ENCODE measurements around the gene NCOA1. TPM values are rescaled to one million over a fixed set of nuclear protein-coding genes. Genes with fewer than 3 reads are reported as not detected.
"Not testable (repeated sequence)": the region's sequence is repeated elsewhere in the genome, so short reads cannot be mapped to it uniquely, and the experiment has no call there.

Gene NCOA1
- total RNA-seq, 1 experiment from 2014 or later, result 27.5 TPM

GRCh38 chr2:24787532-24787931 lies 296.5 kb downstream of the NCOA1 start:
- no peak for DNase-seq (ENCODE audit: low read depth)

- DNase-seq (ENCODE audit: low read depth), result no peak
Measured at GRCh38 chr2:24788816-24789215, 297.8 kb downstream of the NCOA1 start.

- DNase-seq (ENCODE audit: low read depth), result no peak
Measured at GRCh38 chr2:24791452-24791851, 300.4 kb downstream of the NCOA1 start.

- no peak for DNase-seq (ENCODE audit: low read depth)
Measured at GRCh38 chr2:24792542-24792873, 301.5 kb downstream of the NCOA1 start.

GRCh38 chr2:24792874-24793760 lies 302.1 kb downstream of the NCOA1 start, which contains the start of the genes CENPO and PTRHD1:
TSS of gene CENPO (plus strand) at chr2:24793425. CDS start at chr2:24793920, 495 bp downstream.
TSS of gene PTRHD1 (minus strand) at chr2:24793391. CDS start at chr2:24793377, 14 bp downstream.
- peak; percentile 96 for DNase-seq (ENCODE audit: low read depth)

- DNase-seq (ENCODE audit: low read depth), result peak; percentile 61
Measured at GRCh38 chr2:24793761-24794435, 302.8 kb downstream of the NCOA1 start.

- DNase-seq (ENCODE audit: low read depth), result no peak
Measured at GRCh38 chr2:24797644-24798043, 306.6 kb downstream of the NCOA1 start.

GRCh38 chr2:24800487-24800886 lies 309.4 kb downstream of the NCOA1 start:
- not testable (repeated sequence) for DNase-seq (ENCODE audit: low read depth)

- DNase-seq (ENCODE audit: low read depth), result not testable (repeated sequence)
Measured at GRCh38 chr2:24805811-24806660, 315.0 kb downstream of the NCOA1 start.

- DNase-seq (ENCODE audit: low read depth), result no peak
Measured at GRCh38 chr2:24806661-24807036, 315.6 kb downstream of the NCOA1 start.

GRCh38 chr2:24809316-24810007 lies 318.4 kb downstream of the NCOA1 start:
- no peak for DNase-seq (ENCODE audit: low read depth)

- DNase-seq (ENCODE audit: low read depth), result no peak
Measured at GRCh38 chr2:24813691-24814137, 322.7 kb downstream of the NCOA1 start.

- DNase-seq (ENCODE audit: low read depth), result no peak
Measured at GRCh38 chr2:24814516-24814915, 323.5 kb downstream of the NCOA1 start.

GRCh38 chr2:24815171-24815570 lies 324.1 kb downstream of the NCOA1 start:
- DNase-seq (ENCODE audit: low read depth), result no peak

- DNase-seq (ENCODE audit: low read depth), result no peak
Measured at GRCh38 chr2:24816404-24816803, 325.4 kb downstream of the NCOA1 start.

GRCh38 chr2:24816884-24817283 lies 325.8 kb downstream of the NCOA1 start:
- DNase-seq (ENCODE audit: low read depth), result peak; percentile 74

GRCh38 chr2:24818721-24819167 lies 327.7 kb downstream of the NCOA1 start:
- DNase-seq (ENCODE audit: low read depth), result no peak

GRCh38 chr2:24819442-24820174 lies 328.6 kb downstream of the NCOA1 start:
- DNase-seq (ENCODE audit: low read depth), result no peak

GRCh38 chr2:24820175-24820513 lies 329.1 kb downstream of the NCOA1 start:
- DNase-seq (ENCODE audit: low read depth), result no peak

Data from LHCN-M2 (cell line).